K562 (cell line): Measurements from ENCODE around the gene GCC1. TPM values are rescaled to one million over a fixed set of nuclear protein-coding genes. Genes with fewer than 3 reads are reported as not detected.

Experiments
- ATAC-seq: fragments of 200-7000 bp; cut with Tn5 transposase; 3 replicates; pipeline ENCODE4 v1.9.1; 2020; ENCODE audit warnings: moderate library complexity
- BruUV-seq: library from RNA; stranded (reverse); fragments of 400-500 nt; replicated peaks from 2 replicates; lab custom pipeline; 2021; lab: Mats Ljungman, UMichigan
- CTCF ChIA-PET: fragments of 300-600 bp; formaldehyde crosslinking; extraction: SDS; loops from one replicate; lab custom pipeline; 2021; ENCODE audit warnings: low intra/inter-chr PET ratio; lab: Yijun Ruan, JAX
- POLR2A ChIA-PET: fragments of 300-600, 350-650 bp; sonication (Branson Sonifier 250); formaldehyde crosslinking; extraction: SDS; loops from one replicate; lab custom pipeline; 2021; ENCODE audit warnings: antibody characterized with exemption, inconsistent platforms; lab: Yijun Ruan, JAX
- DNase-seq, 4 experiments: peaks; one replicate each; pipeline versions ENCODE4 v3.0.0 to v3.0.0-alpha.2; 2011 to 2018; ENCODE audit warnings: low spot score in 3 of 4, mixed read lengths in 3 of 4; ENCODE audit errors: extremely low read depth in 1 of 4
- FAIRE-seq: peaks from 2 replicates; lab custom pipeline; 2011; peaks lifted over from hg19 to GRCh38; lab: Jason Lieb, UNC
- H2AFZ ChIP-seq: 2 replicates; pipeline ENCODE4 v1.6.0; 2011; ENCODE audit warnings: low read depth, low read length, control low read depth, inconsistent platforms
- H3K27ac ChIP-seq: fragments of 200-600 bp; 3 replicates; pipeline ENCODE4 v1.8.0; 2011; ENCODE audit warnings: low read depth, mild to moderate bottlenecking, control low read depth, inconsistent platforms, low read length, moderate library complexity, mixed read lengths; ENCODE audit errors: extremely low read depth
- H3K27me3 ChIP-seq, 2 experiments: fragments of 300-600 bp in 1 of 2; 2 replicates in 1 of 2; 3 replicates in 1 of 2; pipeline versions ENCODE4 v1.6.0 to v1.8.0; 2011; ENCODE audit warnings: inconsistent platforms in 2 of 2, low read length in 2 of 2, mild to moderate bottlenecking in 1 of 2, mixed read lengths in 1 of 2, moderate library complexity in 1 of 2; ENCODE audit not compliant: control insufficient read depth in 2 of 2, insufficient read depth in 2 of 2
- H3K36me3 ChIP-seq: fragments of 300-600 bp; 3 replicates; pipeline ENCODE4 v1.8.0; 2011; ENCODE audit warnings: mild to moderate bottlenecking, low read length, inconsistent platforms; ENCODE audit not compliant: control insufficient read depth, insufficient read depth
- H3K4me1 ChIP-seq, 2 experiments: fragments of 200-600 bp in 1 of 2; replicated peaks in 1 of 2; 2 replicates in 1 of 2; 3 replicates in 1 of 2; pipeline versions ENCODE4 v1.5.1 to v1.8.0; 2011; ENCODE audit warnings: inconsistent platforms in 2 of 2, low read length in 2 of 2, mild to moderate bottlenecking in 1 of 2, mixed read lengths in 1 of 2, moderate library complexity in 1 of 2; ENCODE audit not compliant: control insufficient read depth in 2 of 2, insufficient read depth in 2 of 2
- H3K4me2 ChIP-seq: 2 replicates; pipeline ENCODE4 v1.6.1; 2011; ENCODE audit warnings: low read length, control low read depth, inconsistent platforms, mixed read lengths; ENCODE audit not compliant: insufficient read depth
- H3K4me3 ChIP-seq: fragments of 200-600 bp; sonication (generic), shearing (Covaris generic); 2 replicates; pipeline ENCODE4 v1.5.1; 2016; ENCODE audit warnings: control low read depth, inconsistent platforms
- H3K79me2 ChIP-seq: fragments of 200-600 bp; 3 replicates; pipeline ENCODE4 v1.8.0; 2011; ENCODE audit warnings: low read length, inconsistent platforms; ENCODE audit not compliant: control insufficient read depth, insufficient read depth
- H3K9ac ChIP-seq, 2 experiments: 2 replicates each; pipeline versions ENCODE4 v1.6.0 to v1.6.1; 2011; ENCODE audit warnings: low read depth in 2 of 2, low read length in 2 of 2, control low read depth in 1 of 2, inconsistent platforms in 1 of 2, mild to moderate bottlenecking in 1 of 2, mixed read lengths in 1 of 2; ENCODE audit not compliant: insufficient read depth in 1 of 2
- H3K9me1 ChIP-seq: one replicate; pipeline ENCODE4 v1.6.0; 2011; ENCODE audit warnings: inconsistent platforms, mild to moderate bottlenecking, low read length, moderate library complexity; ENCODE audit not compliant: control insufficient read depth, insufficient read depth
- H3K9me3 ChIP-seq: replicated peaks from 2 replicates; pipeline ENCODE4 v1.5.1; 2011; ENCODE audit warnings: low read depth, low read length, inconsistent platforms; ENCODE audit not compliant: control insufficient read depth, insufficient read depth
- H4K20me1 ChIP-seq: replicated peaks from 2 replicates; pipeline ENCODE4 v1.6.1; 2011; ENCODE audit warnings: low read length, inconsistent platforms, mixed read lengths; ENCODE audit not compliant: control insufficient read depth, insufficient read depth
- CREB1 ChIP-seq, 2 experiments: sonication (generic) in 1 of 2; formaldehyde crosslinking in 1 of 2; IDR thresholded peaks; 2 replicates each; pipeline versions ENCODE4 v1.6.1 to v1.8.0; 2012 to 2022; ENCODE audit warnings: inconsistent platforms in 1 of 2, mild to moderate bottlenecking in 1 of 2, missing genetic modification reagents in 1 of 2, moderate library complexity in 1 of 2
- DIDO1 ChIP-seq: fragments of 450-650 bp; IDR thresholded peaks from 2 replicates; pipeline ENCODE4 v1.6.1; 2016; ENCODE audit warnings: low read depth, missing biosample characterization, missing genetic modification characterization
- FOXA3 ChIP-seq, 2 experiments: fragments of 450-650 bp in 1 of 2; sonication (generic) in 1 of 2; formaldehyde crosslinking; IDR thresholded peaks in 1 of 2; conservative IDR thresholded peaks in 1 of 2; 2 replicates each; pipeline versions ENCODE4 v1.4.0 to v1.8.0; 2020 to 2022; ENCODE audit warnings: mild to moderate bottlenecking in 2 of 2, missing genetic modification reagents in 1 of 2
- MLLT1 ChIP-seq, 2 experiments: fragments of 450-650 bp; IDR thresholded peaks; 2 replicates each; pipeline ENCODE4 v1.6.1; 2016
- POLR2A ChIP-seq: fragments of 450-650 bp; conservative IDR thresholded peaks from 2 replicates; pipeline ENCODE4 v1.6.1; 2016
- POLR2AphosphoS2 ChIP-seq: IDR thresholded peaks from 2 replicates; pipeline ENCODE4 v1.6.1; 2012; ENCODE audit warnings: low read length, improper control_type of control experiment
- POLR2AphosphoS5 ChIP-seq: IDR thresholded peaks from 2 replicates; pipeline ENCODE4 v1.6.1; 2011; ENCODE audit warnings: mild to moderate bottlenecking, low read depth, low read length, moderate library complexity; ENCODE audit not compliant: control insufficient read depth, insufficient read depth
- POLR2B ChIP-seq: fragments of 450-650 bp; IDR thresholded peaks from 2 replicates; pipeline ENCODE4 v1.6.1; 2018; ENCODE audit warnings: low read depth; ENCODE audit not compliant: partially characterized antibody
- RFX1 ChIP-seq: fragments of 450-650 bp; IDR thresholded peaks from 2 replicates; pipeline ENCODE4 v1.6.1; 2016; ENCODE audit warnings: mild to moderate bottlenecking, moderate library complexity
- SMAD3 ChIP-seq: fragments of 450-650 bp; formaldehyde crosslinking; conservative IDR thresholded peaks from 2 replicates; pipeline ENCODE4 v1.4.0; 2020; ENCODE audit warnings: mild to moderate bottlenecking
- SUPT5H ChIP-seq: fragments of 450-650 bp; IDR thresholded peaks from 2 replicates; pipeline ENCODE4 v1.6.1; 2016
- ZNF124 ChIP-seq: sonication (generic); formaldehyde crosslinking; IDR thresholded peaks from 2 replicates; pipeline ENCODE4 v1.8.1; 2022; ENCODE audit warnings: missing genetic modification reagents
- ZNF197 ChIP-seq: fragments of 200-800 bp; sonication (Bioruptor generic); IDR thresholded peaks from 2 replicates; pipeline ENCODE4 v1.6.1; 2016; ENCODE audit warnings: low read depth, missing genetic modification characterization, missing compliant biosample characterization
- ZNF408 ChIP-seq: fragments of 250-450 bp; sonication (Bioruptor Pico); IDR thresholded peaks from 2 replicates; pipeline ENCODE4 v1.4.0; 2020; ENCODE audit warnings: low read depth, mild to moderate bottlenecking, moderate library complexity
- ZNF75A ChIP-seq: fragments of 450-650 bp; formaldehyde crosslinking; IDR thresholded peaks from 2 replicates; pipeline ENCODE4 v1.4.0; 2020; ENCODE audit warnings: mild to moderate bottlenecking
- ZNF79 ChIP-seq: fragments of 250-450 bp; sonication (Bioruptor Pico); IDR thresholded peaks from 2 replicates; pipeline ENCODE4 v1.4.0; 2020; ENCODE audit warnings: low read depth, mild to moderate bottlenecking, moderate library complexity
- whole genome bisulfite sequencing: fragments of 100-300 bp; shearing (Covaris generic); methylation state at CpG from one replicate; pipeline ENCODE4 v1.1.6; 2016; ENCODE audit warnings: low coverage, mixed read lengths; ENCODE audit not compliant: insufficient coverage; ENCODE audit errors: missing lambda C conversion rate; 5-methylcytosine and 5-hydroxymethylcytosine counted together
- in situ Hi-C: fragments of 300-500 bp; cut with MboI; formaldehyde crosslinking; loops from 4 replicates; pipeline ENCODE4 v1.15.0; 2018; ENCODE audit warnings: inconsistent platforms, mixed read lengths
- intact Hi-C: fragments of 100-400 bp; cut with micrococcal nuclease; formaldehyde crosslinking; loops from 2 replicates; pipeline ENCODE4 v1.14.2; 2022
- polyA plus RNA-seq, 8 experiments: library from polyadenylated mRNA; depleted of rRNA in 4 of 8; stranded (reverse) in 5 of 8; unstranded in 3 of 8; fragments of >200 nt; fragmentation: Nextera tagmentation in 2 of 8; fragmentation: Illumina TruSeq in 1 of 8; extraction: Ambion mirVana in 2 of 8; extraction: Trizol in 1 of 8; gene quantifications; 2 replicates each; pipeline versions ENCODE4 v1.2.1 to v1.2.3, GENCODE V29; 2011 to 2014; ENCODE audit warnings: inconsistent platforms in 1 of 8, missing spikeins in 1 of 8
- total RNA-seq, 7 experiments: library from RNA; depleted of rRNA in 6 of 7; stranded (reverse); fragments of >200 nt in 6 of 7; fragmentation: Illumina TruSeq in 2 of 7; extraction: Trizol in 2 of 7; gene quantifications; 2 replicates each; pipeline versions ENCODE4 v1.2.1 to v1.2.3, GENCODE V29; 2011 to 2021; ENCODE audit warnings: low replicate concordance in 1 of 7

Gene GCC1
- total and polyA plus RNA-seq, 9 of the 15 experiments (the other 6 are each of a cell fraction or from before 2014, with no cell fraction given): 1.9 to 19.8 (median 10.9) TPM

- DNase-seq (no peak), FAIRE-seq (no peak), ATAC-seq (no peak)
- 54% methylated on average over 4 of the region's 4 CpGs for WGBS
- peaks cover 15 to 33% of the 10 kb centered on the region in 2 experiments; a peak in 4 of 5 replicates for H3K27me3 ChIP-seq
- peaks cover 22% of the 10 kb centered on the region; the same call in 2 of the 3 replicates for H3K36me3 ChIP-seq
- no peak overlapping the region for H3K9ac ChIP-seq
- H4K20me1 ChIP-seq: no peaks in the 10 kb centered on the region; the same call in 1 of the 2 replicates
- ChIA-PET POLR2A (interaction anchor here (1.1 to 1.5 kb wide), 2 partner anchors 11 to 12 kb away, joined by 5 to 8 read pairs; no protein-coding TSS in a partner anchor), CTCF (no interaction called here)
- in situ Hi-C loops (no loop called here), intact Hi-C loops (no loop called here)
- H3K79me2 ChIP-seq: peaks cover 14% of the 10 kb centered on the region
- no peak overlapping the region for H3K4me2 ChIP-seq
- no peaks in the 10 kb centered on the region for H3K9me3 ChIP-seq
- H3K4me3 ChIP-seq: no peak overlapping the region
- no peak overlapping the region for H3K27ac ChIP-seq
- peaks cover 4% of the 10 kb centered on the region for H3K9me1 ChIP-seq
- TF ChIP-seq ZNF197 (CRISPR knock-in tag) (no peak), MLLT1 (IDR thresholded peaks at IDR 0.05) (no peak), CREB1 (IDR thresholded peaks at IDR 0.05) (peak; percentile 4; the same call in 1 of the 2 replicates), CREB1 (CRISPR knock-in tag; IDR thresholded peaks at IDR 0.05) (no peak), SUPT5H (peak; percentile 52), ZNF75A (CRISPR knock-in tag) (no peak), RFX1 (no peak), POLR2A (peak; percentile 52; the same call in 1 of the 2 replicates), ZNF408 (CRISPR knock-in tag) (no peak), POLR2AphosphoS5 (no peak; the same call in 1 of the 2 replicates), ZNF79 (CRISPR knock-in tag) (no peak), DIDO1 (tag) (no peak), SMAD3 (CRISPR knock-in tag) (no peak), POLR2AphosphoS2 (0 out of 2 replicates have a peak, but pooled peaks have one; percentile 27), POLR2B (peak; percentile 41), FOXA3 (CRISPR knock-in tag; conservative IDR thresholded peaks at IDR 0.05 in 1 of 2, IDR thresholded peaks at IDR 0.05 in 1 of 2) (no peak), ZNF124 (CRISPR knock-in tag) (no peak)
- peaks cover 9 to 25% of the 10 kb centered on the region in 2 experiments; a peak in 4 of 5 replicates for H3K4me1 ChIP-seq
- no peak overlapping the region for H2AFZ ChIP-seq
- BruUV-seq: no TSS peak
Observed at GRCh38 chr7:127592550-127592949, 7.2 kb upstream of the GCC1 start.
